ENCODE data around the gene RAB4B.

DNA sequence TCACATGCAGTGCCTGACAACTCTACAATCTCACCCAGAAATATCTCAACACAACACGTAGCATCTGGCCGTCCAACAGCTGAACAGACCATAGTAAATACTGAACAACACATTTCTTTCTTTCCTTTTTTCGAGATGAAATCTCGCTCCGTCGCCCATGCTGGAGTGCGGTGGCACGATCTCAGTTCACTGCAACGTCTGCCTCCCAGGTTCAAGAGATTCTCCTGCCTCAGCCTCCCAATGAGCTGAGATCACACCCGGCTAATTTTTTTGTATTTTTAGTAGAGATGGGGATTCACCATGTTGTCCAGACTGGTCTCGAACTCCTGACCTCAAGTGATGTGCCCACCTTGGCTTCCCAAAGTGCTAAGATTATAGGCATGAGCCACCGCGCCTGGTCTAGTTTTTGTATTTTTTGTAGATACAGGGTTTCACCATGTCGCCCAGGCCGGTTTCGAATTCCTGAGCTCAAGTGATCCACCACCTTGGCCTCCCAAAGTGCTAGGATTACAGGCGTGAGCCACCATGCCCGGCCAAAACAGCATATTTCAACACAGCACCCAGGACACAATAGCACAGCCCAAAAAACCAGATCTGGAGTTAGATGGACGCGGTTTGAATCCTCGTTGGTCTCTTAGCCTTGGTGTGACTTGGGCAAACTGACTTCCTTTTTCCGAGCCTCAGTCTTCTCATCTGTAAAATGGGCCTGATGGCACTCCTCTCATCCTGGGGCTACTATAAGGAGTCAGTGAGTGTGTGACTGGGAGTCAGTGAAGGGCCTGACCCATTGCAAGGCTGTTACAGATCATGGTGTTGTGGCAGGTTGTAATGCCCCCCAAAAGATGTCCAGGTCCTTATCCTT lies 49.6 kb downstream of the RAB4B start:
- TF ChIP-seq CTCF (IDR thresholded peaks at IDR 0.05) (no peak), POLR2A (IDR thresholded peaks at IDR 0.05) (no peak)

Data from adrenal gland (tissue), 5 donors.